ENCODE data around the gene LAMC3.
A peak's percentile ranks its signal among the peaks of the same experiment; 100 is the strongest.

The LAMC3 gene

GRCh38 chr9:131008909-131009618 lies at the start of gene LAMC3:
TSS of gene LAMC3 (plus strand) at chr9:131009174. CDS start at chr9:131009215, 41 bp downstream.
- no peak for TF ChIP-seq ZFX (IDR thresholded peaks at IDR 0.05; ENCODE audit: borderline replicate concordance)
- TF ChIP-seq, protein P1, sequence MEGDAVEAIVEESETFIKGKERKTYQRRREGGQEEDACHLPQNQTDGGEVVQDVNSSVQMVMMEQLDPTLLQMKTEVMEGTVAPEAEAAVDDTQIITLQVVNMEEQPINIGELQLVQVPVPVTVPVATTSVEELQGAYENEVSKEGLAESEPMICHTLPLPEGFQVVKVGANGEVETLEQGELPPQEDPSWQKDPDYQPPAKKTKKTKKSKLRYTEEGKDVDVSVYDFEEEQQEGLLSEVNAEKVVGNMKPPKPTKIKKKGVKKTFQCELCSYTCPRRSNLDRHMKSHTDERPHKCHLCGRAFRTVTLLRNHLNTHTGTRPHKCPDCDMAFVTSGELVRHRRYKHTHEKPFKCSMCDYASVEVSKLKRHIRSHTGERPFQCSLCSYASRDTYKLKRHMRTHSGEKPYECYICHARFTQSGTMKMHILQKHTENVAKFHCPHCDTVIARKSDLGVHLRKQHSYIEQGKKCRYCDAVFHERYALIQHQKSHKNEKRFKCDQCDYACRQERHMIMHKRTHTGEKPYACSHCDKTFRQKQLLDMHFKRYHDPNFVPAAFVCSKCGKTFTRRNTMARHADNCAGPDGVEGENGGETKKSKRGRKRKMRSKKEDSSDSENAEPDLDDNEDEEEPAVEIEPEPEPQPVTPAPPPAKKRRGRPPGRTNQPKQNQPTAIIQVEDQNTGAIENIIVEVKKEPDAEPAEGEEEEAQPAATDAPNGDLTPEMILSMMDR (IDR thresholded peaks at IDR 0.05), result peak; percentile 57
- no peak within 1 kb of the TSS for H3K27ac ChIP-seq

DNA sequence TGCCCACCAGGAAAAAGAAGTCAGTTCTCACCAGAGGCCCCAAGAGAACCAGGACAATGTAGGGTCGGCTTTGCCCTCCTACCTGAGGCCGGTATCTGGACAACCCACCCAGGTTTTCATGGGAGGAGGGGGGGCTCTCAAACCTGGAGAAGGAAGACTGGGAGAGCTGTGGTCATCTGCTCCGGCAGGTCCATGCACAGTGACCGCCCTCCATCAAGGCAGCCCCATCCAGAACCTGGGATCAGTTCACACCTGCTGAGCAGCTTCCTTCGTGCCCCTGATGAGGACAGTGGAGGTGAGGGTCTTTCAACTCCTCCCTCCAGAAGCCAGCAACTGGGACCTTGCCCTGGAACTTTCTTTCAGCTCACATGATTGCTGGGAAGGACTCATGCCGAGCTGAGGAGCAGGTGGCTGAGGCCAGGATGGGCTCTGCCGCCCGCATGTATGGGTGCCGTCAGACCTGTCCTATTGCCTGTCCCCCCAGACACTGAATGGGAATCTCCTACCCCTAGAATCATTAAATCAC lies 49.1 kb upstream of the LAMC3 start:
- no peak for TF ChIP-seq ZFX (IDR thresholded peaks at IDR 0.05; ENCODE audit: borderline replicate concordance)
- TF ChIP-seq, protein P1 (IDR thresholded peaks at IDR 0.05), result no peak
- H3K27ac ChIP-seq, result no peak overlapping the region

DNA sequence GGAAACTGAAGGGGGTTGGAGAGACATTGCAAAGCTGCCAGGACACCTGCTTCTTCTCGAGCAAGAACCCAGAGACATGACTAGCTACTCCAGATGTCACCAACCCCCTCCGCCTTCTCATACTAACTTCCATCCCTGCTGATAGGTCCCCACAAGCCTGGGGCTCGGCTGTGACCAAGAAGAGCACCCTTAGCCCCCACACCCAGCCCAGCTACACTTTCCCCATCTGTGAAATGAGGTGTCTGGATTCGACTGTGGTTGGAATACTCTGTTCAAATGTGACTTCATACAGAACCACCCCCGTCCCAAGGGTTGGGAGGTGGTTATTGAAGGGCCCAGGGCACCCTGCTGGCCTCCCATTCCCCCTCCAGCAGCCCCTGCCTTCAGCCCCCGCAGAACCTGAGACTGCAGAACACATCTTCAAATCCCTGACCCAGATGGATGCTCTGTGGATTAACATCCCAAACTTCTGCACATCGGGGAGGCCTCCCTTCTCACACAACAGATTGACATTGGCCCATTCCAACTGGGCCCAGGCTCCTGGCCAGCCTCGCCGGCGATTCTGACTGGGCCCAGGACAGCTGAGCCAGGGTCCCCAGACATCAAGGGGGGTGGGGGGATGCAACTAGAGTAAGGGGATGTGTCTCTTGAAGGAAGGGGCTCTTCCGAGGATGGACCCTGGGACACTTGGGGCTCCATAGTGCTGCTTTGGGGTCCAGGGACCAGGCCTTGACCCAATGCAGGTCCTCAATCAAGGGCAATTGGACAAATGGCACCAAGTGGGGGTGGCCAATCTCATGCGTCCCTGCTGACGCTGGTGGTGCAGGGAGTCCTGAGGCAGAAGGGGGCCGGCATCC lies 48.2 kb upstream of the LAMC3 start:
- no peak overlapping the region for H3K27ac ChIP-seq
- TF ChIP-seq ZFX (IDR thresholded peaks at IDR 0.05; ENCODE audit: borderline replicate concordance), result no peak
- TF ChIP-seq, protein P1 (IDR thresholded peaks at IDR 0.05), result no peak

DNA sequence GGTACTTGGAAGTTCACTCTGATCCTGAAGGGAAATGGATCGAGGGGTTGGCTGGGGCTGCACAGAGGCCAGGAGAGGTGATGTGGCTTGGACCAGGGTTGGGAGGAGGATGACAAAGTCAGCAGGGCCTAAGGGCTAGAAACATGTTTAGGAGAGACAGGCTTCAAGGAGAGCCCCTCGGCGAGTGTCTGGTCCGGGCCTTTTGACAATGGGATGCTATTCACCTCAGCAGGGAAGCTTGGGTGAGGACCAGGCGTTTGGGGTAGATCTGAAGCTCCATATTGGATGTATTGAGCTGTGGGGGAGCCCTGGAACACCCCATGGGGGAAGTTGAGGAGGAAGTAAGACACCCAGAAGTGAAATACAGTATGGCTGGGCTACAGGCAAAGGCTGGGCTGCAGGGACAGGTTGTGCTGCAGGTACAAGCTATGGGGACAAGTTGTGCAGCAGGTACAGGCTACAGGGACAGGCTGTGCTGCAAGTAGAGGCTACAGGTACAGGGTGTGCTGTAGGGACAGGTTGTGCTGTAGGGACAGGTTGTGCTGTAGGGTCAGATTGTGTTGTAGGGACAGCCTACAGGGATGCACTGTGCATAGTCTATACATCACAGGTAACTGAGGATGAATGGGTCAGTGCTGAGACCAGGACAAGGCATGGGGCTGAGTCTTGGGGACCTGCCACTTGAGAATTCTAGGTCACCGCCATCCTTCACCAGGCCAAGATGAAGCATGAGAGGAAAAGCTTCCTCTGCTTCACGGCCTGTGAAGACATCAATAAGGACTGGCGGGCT lies 47.3 kb upstream of the LAMC3 start:
- TF ChIP-seq ZFX (IDR thresholded peaks at IDR 0.05; ENCODE audit: borderline replicate concordance), result no peak
- TF ChIP-seq, protein P1 (IDR thresholded peaks at IDR 0.05), result no peak
- H3K27ac ChIP-seq, result no peak overlapping the region

- TF ChIP-seq ZFX (IDR thresholded peaks at IDR 0.05; ENCODE audit: borderline replicate concordance), result no peak
- TF ChIP-seq, protein P1 (IDR thresholded peaks at IDR 0.05), result no peak
- no peak overlapping the region for H3K27ac ChIP-seq
Observed at GRCh38 chr9:130962418-130963316, 46.3 kb upstream of the LAMC3 start.

- TF ChIP-seq, protein P1 (IDR thresholded peaks at IDR 0.05), result no peak
- TF ChIP-seq ZFX (IDR thresholded peaks at IDR 0.05; ENCODE audit: borderline replicate concordance), result no peak
- H3K27ac ChIP-seq, result no peak overlapping the region
Observed at GRCh38 chr9:130963337-130963908, 45.6 kb upstream of the LAMC3 start.
